Stimulated activated CD8-positive, alpha-beta memory T cell treated with anti-CD3 and anti-CD28 coated beads, Interleukin-15, amount 100 ng/mL, for 24 hours (primary cell): ENCODE measurements around the gene PHF13.

ENCODE experiments used
- DNase-seq: peaks from one replicate; pipeline ENCODE4 v3.0.0-alpha.2; 2020; ENCODE audit warnings: low read depth

PHF13 gene

GRCh38 chr1:6602669-6603237, 10.8 kb upstream of the PHF13 start, which contains the start of gene KLHL21:
KLHL21 (minus strand) TSS chr1:6602869; CDS start chr1:6602817, 52 bp downstream.
- peak; percentile 69 for DNase-seq

GRCh38 chr1:6603238-6603914, 10.2 kb upstream of the PHF13 start:
- no peak for DNase-seq

GRCh38 chr1:6603915-6604558, 9.5 kb upstream of the PHF13 start:
- DNase-seq: no peak

GRCh38 chr1:6612641-6613360, 730 bp upstream of the PHF13 start:
- no peak for DNase-seq

GRCh38 chr1:6614019-6614928, 743 bp downstream of the PHF13 start:
- DNase-seq: peak; percentile 37

GRCh38 chr1:6614929-6615785, 1.6 kb downstream of the PHF13 start:
- no peak for DNase-seq

GRCh38 chr1:6619045-6619444, 5.5 kb downstream of the PHF13 start:
- DNase-seq: no peak

- no peak for DNase-seq
These were observed 8.2 kb downstream of the PHF13 start for GRCh38 chr1:6621429-6622391.

GRCh38 chr1:6622396-6623152, 9.0 kb downstream of the PHF13 start:
- no peak for DNase-seq

GRCh38 chr1:6623269-6623965, 9.9 kb downstream of the PHF13 start:
- no peak for DNase-seq

- DNase-seq: peak; percentile 83
These were observed 11.4 kb downstream of the PHF13 start, which contains the start of gene THAP3 for GRCh38 chr1:6624710-6625583. THAP3 (plus strand) TSS chr1:6624868; CDS start chr1:6625219, 351 bp downstream.

GRCh38 chr1:6625584-6626149, 12.1 kb downstream of the PHF13 start:
- DNase-seq: no peak

- DNase-seq: no peak
These were observed 13.5 kb downstream of the PHF13 start for GRCh38 chr1:6627031-6627430.

GRCh38 chr1:6627841-6628545, 14.5 kb downstream of the PHF13 start:
- no peak for DNase-seq

GRCh38 chr1:6628971-6629479, 15.5 kb downstream of the PHF13 start:
- no peak for DNase-seq

GRCh38 chr1:6630027-6630426, 16.5 kb downstream of the PHF13 start:
- no peak for DNase-seq
